Peyer's patch (tissue), 4 donors: ENCODE data around the gene SUCLG2. TPM values are rescaled to one million over a fixed set of nuclear protein-coding genes. Genes with fewer than 3 reads are reported as not detected.
"Not testable (repeated sequence)": the region's sequence is repeated elsewhere in the genome, so short reads cannot be mapped to it uniquely, and the experiment has no call there.

Source experiments
- DNase-seq, 3 donors: peaks; one replicate each; pipeline ENCODE4 v3.0.0-alpha.2; 2017 to 2019
- H3K27ac ChIP-seq, 4 donors: fragments of 200-600 bp; sonication (generic); one replicate each; pipeline ENCODE4 v1.5.1; 2016 to 2019
- H3K27me3 ChIP-seq, 2 donors: fragments of 200-600 bp; sonication (generic); one replicate each; pipeline ENCODE4 v1.5.1; 2019
- H3K36me3 ChIP-seq, 3 donors: fragments of 200-600 bp; sonication (generic); one replicate each; pipeline ENCODE4 v1.5.1; 2016 to 2019
- H3K4me1 ChIP-seq, 4 donors: fragments of 200-600 bp; sonication (generic); one replicate each; pipeline ENCODE4 v1.5.1; 2016 to 2019
- H3K4me3 ChIP-seq, 4 donors: fragments of 200-600 bp; sonication (generic); 1 replicate in 3 of 4; 2 replicates in 1 of 4; pipeline ENCODE4 v1.5.1; 2016 to 2019; ENCODE audit warnings: mild to moderate bottlenecking in 1 of 4
- H3K9me3 ChIP-seq, 4 donors: fragments of 200-600 bp; sonication (generic); one replicate each; pipeline ENCODE4 v1.5.1; 2016 to 2019; ENCODE audit warnings: mild to moderate bottlenecking in 1 of 4
- CTCF ChIP-seq, 6 experiments: fragments of 450-650 bp in 4 of 6; fragments of 200-600 bp in 2 of 6; sonication (generic) in 1 of 6; IDR thresholded peaks; one replicate each; pipeline ENCODE4 v1.5.1; 2017 to 2019; ENCODE audit warnings: antibody characterized with exemption in 6 of 6, mild to moderate bottlenecking in 3 of 6, moderate library complexity in 1 of 6
- POLR2A ChIP-seq, 2 donors: fragments of 450-650 bp; IDR thresholded peaks; one replicate each; pipeline ENCODE4 v1.5.1; 2017; ENCODE audit warnings: antibody characterized with exemption in 2 of 2, mild to moderate bottlenecking in 2 of 2, moderate library complexity in 2 of 2
- total RNA-seq, 4 donors: library from RNA; depleted of rRNA; stranded (reverse); fragments of >200 nt; gene quantifications; one replicate each; pipeline ENCODE4 v1.1.0, GENCODE V29; 2016

SUCLG2 gene
- total RNA-seq, 4 donors from 2014 or later: 99.0 to 116 (median 103) TPM

GRCh38 chr3:67540198-67540894, 114.1 kb downstream of the SUCLG2 start:
- no peak for DNase-seq
- Histone ChIP-seq H3K4me3 (no peak overlapping the region), H3K27me3 (no peaks in the 10 kb centered on the region), H3K27ac (no peak overlapping the region), H3K36me3 (no peaks in the 10 kb centered on the region), H3K9me3 (no peaks in the 10 kb centered on the region), H3K4me1 (no peaks in the 10 kb centered on the region)
- TF ChIP-seq POLR2A (IDR thresholded peaks at IDR 0.05) (no peak), CTCF (IDR thresholded peaks at IDR 0.05) (no peak)

- not testable (repeated sequence) for H3K27me3 ChIP-seq, H3K36me3 ChIP-seq, H3K4me3 ChIP-seq, H3K4me1 ChIP-seq, H3K9me3 ChIP-seq, DNase-seq, H3K27ac ChIP-seq
These were observed 117.2 kb downstream of the SUCLG2 start for GRCh38 chr3:67537203-67537602.

- DNase-seq: no peak
- Histone ChIP-seq H3K36me3 (no peaks in the 10 kb centered on the region), H3K4me1 (no peaks in the 10 kb centered on the region), H3K4me3 (no peak overlapping the region), H3K27me3 (no peaks in the 10 kb centered on the region), H3K9me3 (no peaks in the 10 kb centered on the region), H3K27ac (no peak overlapping the region)
- no peak for TF ChIP-seq POLR2A (IDR thresholded peaks at IDR 0.05)
- TF ChIP-seq CTCF (IDR thresholded peaks at IDR 0.05): no peak
These were observed 119.4 kb downstream of the SUCLG2 start for GRCh38 chr3:67535006-67535405.

GRCh38 chr3:67534594-67534993, 119.8 kb downstream of the SUCLG2 start:
- TF ChIP-seq CTCF (IDR thresholded peaks at IDR 0.05) (no peak), POLR2A (IDR thresholded peaks at IDR 0.05) (no peak)
- Histone ChIP-seq H3K27ac (no peak overlapping the region), H3K36me3 (no peaks in the 10 kb centered on the region)

GRCh38 chr3:67531181-67532101, 123.0 kb downstream of the SUCLG2 start:
- TF ChIP-seq CTCF (IDR thresholded peaks at IDR 0.05) (no peak), POLR2A (IDR thresholded peaks at IDR 0.05) (no peak)
- no peaks in the 10 kb centered on the region for H3K4me1 ChIP-seq
- no peaks in the 10 kb centered on the region for H3K27me3 ChIP-seq
- peaks cover 0 to 16% (median 0%) of the 10 kb centered on the region in 3 donors for H3K36me3 ChIP-seq
- no peak overlapping the region for H3K4me3 ChIP-seq
- H3K9me3 ChIP-seq: no peaks in the 10 kb centered on the region
- H3K27ac ChIP-seq: no peak overlapping the region
- no peak for DNase-seq

More at GRCh38 chr3:67534594-67534993, 119.8 kb downstream of the SUCLG2 start:
- Histone ChIP-seq H3K9me3 (no peaks in the 10 kb centered on the region), H3K27me3 (no peaks in the 10 kb centered on the region), H3K4me3 (no peak overlapping the region), H3K4me1 (no peaks in the 10 kb centered on the region)
- no peak for DNase-seq

GRCh38 chr3:67529915-67530314, 124.5 kb downstream of the SUCLG2 start:
- Histone ChIP-seq H3K27me3 (no peaks in the 10 kb centered on the region), H3K9me3 (no peaks in the 10 kb centered on the region), H3K4me1 (no peaks in the 10 kb centered on the region), H3K27ac (no peak overlapping the region), H3K4me3 (no peak overlapping the region), H3K36me3 (peaks cover 0 to 16% (median 0%) of the 10 kb centered on the region in 3 donors)
- DNase-seq: no peak
- TF ChIP-seq CTCF (IDR thresholded peaks at IDR 0.05): no peak
- TF ChIP-seq POLR2A (IDR thresholded peaks at IDR 0.05): no peak
